Upper lobe of left lung (tissue), 6 donors: ENCODE measurements around the gene CIAO2A. TPM values are rescaled to one million over a fixed set of nuclear protein-coding genes. Genes with fewer than 3 reads are reported as not detected.
A peak's percentile ranks its signal among the peaks of the same experiment; 100 is the strongest.

ENCODE experiments used
- ATAC-seq, 2 donors: fragments of 200-7000 bp; cut with Tn5 transposase; one replicate each; pipeline ENCODE4 v1.9.1; 2022; ENCODE audit warnings: mild to moderate bottlenecking in 2 of 2, moderate library complexity in 2 of 2; ENCODE audit not compliant: low FRiP score in 2 of 2
- DNase-seq, 2 donors: peaks; one replicate each; pipeline ENCODE4 v3.0.0-alpha.2; 2019 to 2020
- H3K27ac ChIP-seq, 4 donors: fragments of 200-600 bp; sonication (generic); one replicate each; pipeline ENCODE4 v1.5.1; 2016 to 2019
- H3K27me3 ChIP-seq, 4 donors: fragments of 200-600 bp; sonication (generic); one replicate each; pipeline ENCODE4 v1.5.1; 2017 to 2019
- H3K36me3 ChIP-seq, 4 donors: fragments of 200-600 bp; sonication (generic); one replicate each; pipeline ENCODE4 v1.5.1; 2016 to 2019
- H3K4me1 ChIP-seq, 4 donors: fragments of 200-600 bp; sonication (generic); one replicate each; pipeline ENCODE4 v1.5.1; 2018 to 2019
- H3K4me3 ChIP-seq, 4 donors: fragments of 200-600 bp; sonication (generic); one replicate each; pipeline ENCODE4 v1.5.1; 2017 to 2019; ENCODE audit warnings: mild to moderate bottlenecking in 2 of 4, moderate library complexity in 1 of 4
- H3K9me3 ChIP-seq, 4 donors: fragments of 200-600 bp; sonication (generic); one replicate each; pipeline ENCODE4 v1.5.1; 2018 to 2019
- CTCF ChIP-seq, 6 experiments: fragments of 450-650 bp in 4 of 6; fragments of 200-600 bp in 2 of 6; sonication (generic) in 2 of 6; IDR thresholded peaks; one replicate each; pipeline ENCODE4 v1.5.1; 2016 to 2019; ENCODE audit warnings: antibody characterized with exemption in 6 of 6
- EP300 ChIP-seq, 4 donors: sonication (generic); formaldehyde crosslinking; IDR thresholded peaks; one replicate each; pipeline ENCODE4 v1.5.1; 2017; ENCODE audit warnings: antibody characterized with exemption in 4 of 4, control low read depth in 2 of 4
- POLR2A ChIP-seq, 4 donors: fragments of 450-650 bp; IDR thresholded peaks; one replicate each; pipeline ENCODE4 v1.5.1; 2016 to 2017; ENCODE audit warnings: antibody characterized with exemption in 4 of 4, mild to moderate bottlenecking in 2 of 4
- POLR2AphosphoS5 ChIP-seq, 2 donors: sonication (generic); formaldehyde crosslinking; IDR thresholded peaks; one replicate each; pipeline ENCODE4 v1.5.1; 2017; ENCODE audit warnings: antibody characterized with exemption in 2 of 2
- WGBS, 2 donors: methylation state at CpG; one replicate each; pipeline ENCODE4 v1.1.5; 2017 to 2018; 5-methylcytosine and 5-hydroxymethylcytosine counted together
- total RNA-seq, 6 donors: library from RNA; depleted of rRNA in 4 of 6; stranded (reverse); fragments of >200 nt in 4 of 6; gene quantifications; one replicate each; pipeline versions ENCODE4 v1.1.0 to v1.2.1, GENCODE V29; 2016 to 2021
- donor health status: DM: no; HTN: no; CAD: no; lungs with moderate emphysema.
- donor health status: DM: no; HTN: yes; CAD: no; lungs with severe emphysema.

The CIAO2A gene
- total RNA-seq, result 10 to 100 TPM; 38.8 to 70.3 (median 49.2) TPM

DNA sequence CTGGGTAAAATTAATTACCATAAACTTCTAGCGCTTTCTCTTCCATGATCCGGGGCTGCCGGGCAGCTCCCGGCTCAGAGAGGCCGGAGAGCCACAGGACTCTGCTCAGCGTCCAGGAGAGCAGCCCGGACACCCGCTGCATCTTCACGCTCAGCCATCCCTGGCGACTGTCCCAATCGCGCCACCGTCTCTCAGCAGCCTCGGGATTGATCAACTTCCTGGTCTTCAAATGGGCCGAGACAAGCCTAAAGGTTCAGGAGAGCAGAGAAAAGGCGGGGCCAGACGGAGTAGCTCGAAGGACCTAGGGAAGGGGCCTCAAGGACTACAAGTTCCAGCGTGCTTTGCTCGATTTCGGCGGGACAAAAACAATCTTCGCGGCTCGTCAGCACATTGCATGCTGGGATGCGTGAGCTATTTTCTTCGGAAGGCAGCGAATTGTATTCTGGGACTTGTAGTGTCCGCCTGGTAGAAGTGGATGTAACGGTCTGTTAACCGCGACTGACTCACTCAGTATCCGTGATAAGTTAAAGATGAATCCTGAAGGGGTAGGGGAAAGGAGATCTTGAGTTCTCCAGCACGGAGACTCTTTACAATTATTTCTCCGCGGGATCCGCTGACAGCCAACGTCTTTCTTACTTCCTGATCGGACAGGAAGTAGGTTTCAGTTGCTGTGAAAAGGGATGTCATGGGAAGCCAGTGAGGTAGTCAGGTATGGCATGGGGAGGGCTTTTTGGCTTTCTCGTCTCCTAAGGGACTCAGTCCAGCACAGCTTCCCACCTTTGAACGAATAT is at the start of gene CIAO2A:
CIAO2A (minus strand) TSS at position 212 of the 791 bp plus-strand sequence; CDS start at position 142, 70 bp downstream.
- H3K4me1 ChIP-seq, result peaks cover 44 to 69% (median 54%) of the 10 kb centered on the region in 4 donors
- peak; percentile 87 to 99 for DNase-seq
- WGBS, 2 donors, result 0 to 2% methylated on average over 32 to 41 of the region's 41 CpGs

GRCh38 chr15:64143276-64143675 is 49.6 kb upstream of the CIAO2A start:
- H3K27me3 ChIP-seq, result no peaks in the 10 kb centered on the region
- TF ChIP-seq CTCF (IDR thresholded peaks at IDR 0.05) (no peak), EP300 (IDR thresholded peaks at IDR 0.05) (no peak), POLR2AphosphoS5 (IDR thresholded peaks at IDR 0.05) (no peak), POLR2A (IDR thresholded peaks at IDR 0.05) (no peak)
- ATAC-seq (no peak), DNase-seq (no peak)
- peaks cover 3 to 69% (median 41%) of the 10 kb centered on the region in 4 donors for H3K36me3 ChIP-seq
- H3K9me3 ChIP-seq, result no peaks in the 10 kb centered on the region
- no peak overlapping the region for H3K4me3 ChIP-seq
- H3K4me1 ChIP-seq, result no peaks in the 10 kb centered on the region
- H3K27ac ChIP-seq, result no peak overlapping the region
- WGBS, 2 donors, result 83 to 95% methylated on average over 6 of the region's 6 CpGs

More for the DNA sequence above, at the start of gene CIAO2A:
- Histone ChIP-seq H3K27ac (peak within 1 kb of the TSS; percentile 83 to 95 (median 90)), H3K9me3 (no peaks in the 10 kb centered on the region), H3K4me3 (peak within 1 kb of the TSS; percentile 59 to 85 (median 74)), H3K27me3 (no peaks in the 10 kb centered on the region), H3K36me3 (peaks cover 0 to 3% (median 0%) of the 10 kb centered on the region in 4 donors)
- ATAC-seq, result peak; percentile 93 to 95
- TF ChIP-seq CTCF (IDR thresholded peaks at IDR 0.05), result peak in 1 of 6 experiments; percentile 6
- TF ChIP-seq POLR2AphosphoS5 (IDR thresholded peaks at IDR 0.05), result peak; percentile 79 to 89
- peak in 2 of 4 donors; percentile 46 to 79 for TF ChIP-seq POLR2A (IDR thresholded peaks at IDR 0.05)
- TF ChIP-seq EP300 (IDR thresholded peaks at IDR 0.05), result peak in 1 of 4 donors; percentile 5

DNA sequence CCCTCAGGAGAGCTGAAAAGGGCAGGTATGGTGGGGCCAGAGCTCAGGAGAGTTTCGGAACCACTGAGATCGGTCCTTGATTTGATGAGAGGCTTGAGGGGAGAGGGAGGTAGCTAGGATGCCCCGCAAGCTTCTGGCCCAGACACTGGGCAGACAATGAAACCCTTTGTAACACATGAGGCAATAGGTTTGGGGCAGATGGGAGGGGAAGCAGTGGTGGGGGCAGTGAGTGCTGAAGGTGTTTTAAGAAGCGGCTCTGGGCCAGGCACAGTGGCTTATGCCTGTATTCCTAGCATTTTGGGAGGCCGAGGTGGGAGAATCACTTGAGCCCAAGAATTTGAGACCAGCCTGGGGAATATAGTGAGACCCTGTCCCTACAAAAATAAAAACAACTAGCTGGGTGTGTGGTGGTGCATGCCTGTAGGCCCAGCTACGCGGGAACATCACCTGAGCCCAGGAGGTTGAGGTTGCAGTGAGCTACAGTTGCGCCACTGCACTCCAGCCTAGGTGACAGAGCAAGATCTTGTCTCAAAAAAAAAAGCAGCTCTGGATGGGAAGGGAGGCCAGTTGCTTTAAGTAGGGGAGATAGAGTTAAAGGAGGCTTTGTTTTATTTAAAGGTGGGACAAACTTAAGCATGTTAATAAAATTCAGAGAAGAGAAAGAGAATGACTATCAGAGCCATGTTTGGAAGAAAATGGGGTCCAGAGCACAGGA is 48.3 kb upstream of the CIAO2A start:
- H3K27ac ChIP-seq, result no peak overlapping the region
- H3K4me3 ChIP-seq, result no peak overlapping the region
- no peak for DNase-seq
- no peaks in the 10 kb centered on the region for H3K27me3 ChIP-seq
- no peaks in the 10 kb centered on the region for H3K4me1 ChIP-seq
- H3K36me3 ChIP-seq, result peaks cover 9 to 82% (median 53%) of the 10 kb centered on the region in 4 donors
- WGBS, 2 donors, result 95 to 99% methylated on average over 8 of the region's 8 CpGs
- ATAC-seq, result no peak
- TF ChIP-seq EP300 (IDR thresholded peaks at IDR 0.05) (no peak), POLR2AphosphoS5 (IDR thresholded peaks at IDR 0.05) (no peak), CTCF (IDR thresholded peaks at IDR 0.05) (no peak), POLR2A (IDR thresholded peaks at IDR 0.05) (no peak)
- H3K9me3 ChIP-seq, result no peaks in the 10 kb centered on the region

DNA sequence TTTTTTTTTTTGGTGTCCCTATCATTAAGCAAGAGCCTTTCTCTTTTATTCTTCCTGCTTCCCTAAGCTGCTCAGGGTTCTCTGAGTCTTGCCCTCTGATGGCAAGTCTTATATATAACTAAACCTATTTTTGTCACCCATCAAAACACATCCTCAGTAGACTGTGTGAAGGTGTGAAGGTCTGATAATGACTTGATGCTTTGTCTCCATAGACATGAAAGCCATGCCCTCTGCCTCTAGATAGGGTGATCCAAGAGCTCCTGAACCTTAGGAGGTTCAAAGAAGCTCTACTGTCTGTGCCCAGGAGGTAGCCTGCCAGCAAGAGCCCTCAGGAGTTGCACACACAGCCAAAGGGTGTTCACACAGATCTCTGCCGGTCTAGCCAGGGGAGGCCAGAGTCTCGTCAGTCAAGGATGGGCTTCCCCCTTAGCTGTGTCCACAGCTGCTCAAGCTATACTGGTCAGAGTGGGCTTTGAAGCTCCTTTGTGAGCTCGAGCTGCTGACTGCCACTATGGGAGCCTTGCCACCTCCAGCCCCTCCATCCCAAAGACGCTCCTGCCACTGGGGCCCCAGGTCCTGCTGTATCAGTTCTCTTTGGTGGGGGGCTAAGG is 44.8 kb upstream of the CIAO2A start:
- ATAC-seq (no peak), DNase-seq (no peak)
- no peak overlapping the region for H3K4me3 ChIP-seq
- no peaks in the 10 kb centered on the region for H3K27me3 ChIP-seq
- peaks cover 15 to 87% (median 72%) of the 10 kb centered on the region in 4 donors for H3K36me3 ChIP-seq
- 80 to 93% methylated on average over 2 to 3 of the region's 4 CpGs for WGBS, 2 donors
- H3K9me3 ChIP-seq, result no peaks in the 10 kb centered on the region
- no peak overlapping the region for H3K27ac ChIP-seq
- peaks cover 0 to 13% (median 12%) of the 10 kb centered on the region in 4 donors for H3K4me1 ChIP-seq
- no peak for TF ChIP-seq CTCF (IDR thresholded peaks at IDR 0.05)
- no peak for TF ChIP-seq POLR2AphosphoS5 (IDR thresholded peaks at IDR 0.05)
- TF ChIP-seq EP300 (IDR thresholded peaks at IDR 0.05), result no peak
- TF ChIP-seq POLR2A (IDR thresholded peaks at IDR 0.05), result no peak
